OCI-LY7 (cell line): ENCODE results near the gene RAD51B.

Experiments
- EZH2phosphoT487 ChIP-seq: fragments of 200-600 bp; sonication (generic); IDR thresholded peaks from 2 replicates; pipeline ENCODE4 v1.6.1; 2018; ENCODE audit warnings: low read depth, borderline replicate concordance, mild to moderate bottlenecking, mixed run types, antibody characterized with exemption, low read length, moderate library complexity, mixed read lengths
- TF ChIP-seq, protein P1 (sequence below): fragments of 200-600 bp; sonication (generic); conservative IDR thresholded peaks from 2 replicates; pipeline ENCODE4 v1.5.1; 2014; ENCODE audit warnings: mild to moderate bottlenecking, antibody characterized with exemption, low read length, moderate library complexity, mixed read lengths

DNA sequence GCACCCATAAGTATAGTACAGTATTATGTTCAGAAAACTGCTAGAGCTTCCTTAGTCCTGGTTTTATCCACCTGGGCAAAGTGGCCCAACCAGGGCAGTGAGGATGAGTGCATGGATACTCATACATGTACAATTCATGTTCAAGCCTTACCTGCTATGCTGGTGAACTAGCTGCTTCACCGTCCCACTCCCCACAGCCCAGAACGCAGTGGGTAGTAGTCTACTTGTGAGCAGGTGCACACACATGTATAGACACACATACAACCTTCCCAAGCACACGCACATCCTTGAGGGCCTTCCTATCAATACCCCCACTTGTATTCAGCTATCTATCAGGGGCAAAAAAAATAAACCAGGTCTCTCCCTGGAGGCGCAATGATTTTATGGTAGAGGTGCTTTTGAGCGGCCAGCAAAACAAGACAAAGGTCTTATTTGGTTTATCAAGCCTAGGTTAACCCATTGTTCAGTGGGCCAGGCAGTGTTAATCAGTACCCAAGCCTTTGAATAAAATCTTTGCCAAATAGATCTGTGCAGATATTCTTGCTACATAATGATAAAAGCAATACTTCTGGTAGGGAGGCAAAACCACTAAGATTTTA lies 903.5 kb downstream of the RAD51B start:
- TF ChIP-seq, protein P1, sequence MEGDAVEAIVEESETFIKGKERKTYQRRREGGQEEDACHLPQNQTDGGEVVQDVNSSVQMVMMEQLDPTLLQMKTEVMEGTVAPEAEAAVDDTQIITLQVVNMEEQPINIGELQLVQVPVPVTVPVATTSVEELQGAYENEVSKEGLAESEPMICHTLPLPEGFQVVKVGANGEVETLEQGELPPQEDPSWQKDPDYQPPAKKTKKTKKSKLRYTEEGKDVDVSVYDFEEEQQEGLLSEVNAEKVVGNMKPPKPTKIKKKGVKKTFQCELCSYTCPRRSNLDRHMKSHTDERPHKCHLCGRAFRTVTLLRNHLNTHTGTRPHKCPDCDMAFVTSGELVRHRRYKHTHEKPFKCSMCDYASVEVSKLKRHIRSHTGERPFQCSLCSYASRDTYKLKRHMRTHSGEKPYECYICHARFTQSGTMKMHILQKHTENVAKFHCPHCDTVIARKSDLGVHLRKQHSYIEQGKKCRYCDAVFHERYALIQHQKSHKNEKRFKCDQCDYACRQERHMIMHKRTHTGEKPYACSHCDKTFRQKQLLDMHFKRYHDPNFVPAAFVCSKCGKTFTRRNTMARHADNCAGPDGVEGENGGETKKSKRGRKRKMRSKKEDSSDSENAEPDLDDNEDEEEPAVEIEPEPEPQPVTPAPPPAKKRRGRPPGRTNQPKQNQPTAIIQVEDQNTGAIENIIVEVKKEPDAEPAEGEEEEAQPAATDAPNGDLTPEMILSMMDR, result no peak
- TF ChIP-seq EZH2phosphoT487, result no peak
